Breast epithelium (tissue), 3 donors: ENCODE data around the gene ABHD4.

Experiments
- POLR2A ChIP-seq: fragments of 450-650 bp; IDR thresholded peaks from one replicate; pipeline ENCODE4 v1.6.1; 2016; ENCODE audit warnings: antibody characterized with exemption, mild to moderate bottlenecking, moderate library complexity
- POLR2AphosphoS5 ChIP-seq, 3 donors: sonication (generic); formaldehyde crosslinking; IDR thresholded peaks; one replicate each; pipeline ENCODE4 v1.6.1; 2017; ENCODE audit warnings: antibody characterized with exemption in 3 of 3
- TF ChIP-seq, protein P1 (sequence below), 3 donors: fragments of 450-650 bp; IDR thresholded peaks; one replicate each; pipeline ENCODE4 v1.5.1; 2016 to 2017; ENCODE audit warnings: antibody characterized with exemption in 3 of 3, mild to moderate bottlenecking in 3 of 3, moderate library complexity in 3 of 3

DNA sequence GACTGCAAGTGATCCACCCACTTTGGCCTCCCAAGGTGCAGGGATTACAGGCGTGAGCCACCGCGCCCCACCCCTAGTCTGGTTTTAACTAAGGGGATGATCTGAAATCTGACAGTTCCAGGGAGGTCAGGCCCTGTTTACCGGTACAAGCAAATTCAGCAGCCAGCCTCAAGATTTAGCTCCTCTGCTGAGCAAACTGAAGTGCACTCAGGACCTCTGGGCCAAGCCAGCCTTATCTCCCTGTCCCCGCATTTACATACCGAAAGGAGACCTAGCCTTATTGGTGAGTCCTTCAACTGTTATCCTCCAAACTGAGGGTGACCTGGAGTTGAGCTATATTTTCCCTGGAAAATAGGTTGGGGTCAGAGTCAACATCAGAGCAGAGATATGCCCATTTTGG lies 835 bp upstream of the ABHD4 start:
- TF ChIP-seq, protein P1, sequence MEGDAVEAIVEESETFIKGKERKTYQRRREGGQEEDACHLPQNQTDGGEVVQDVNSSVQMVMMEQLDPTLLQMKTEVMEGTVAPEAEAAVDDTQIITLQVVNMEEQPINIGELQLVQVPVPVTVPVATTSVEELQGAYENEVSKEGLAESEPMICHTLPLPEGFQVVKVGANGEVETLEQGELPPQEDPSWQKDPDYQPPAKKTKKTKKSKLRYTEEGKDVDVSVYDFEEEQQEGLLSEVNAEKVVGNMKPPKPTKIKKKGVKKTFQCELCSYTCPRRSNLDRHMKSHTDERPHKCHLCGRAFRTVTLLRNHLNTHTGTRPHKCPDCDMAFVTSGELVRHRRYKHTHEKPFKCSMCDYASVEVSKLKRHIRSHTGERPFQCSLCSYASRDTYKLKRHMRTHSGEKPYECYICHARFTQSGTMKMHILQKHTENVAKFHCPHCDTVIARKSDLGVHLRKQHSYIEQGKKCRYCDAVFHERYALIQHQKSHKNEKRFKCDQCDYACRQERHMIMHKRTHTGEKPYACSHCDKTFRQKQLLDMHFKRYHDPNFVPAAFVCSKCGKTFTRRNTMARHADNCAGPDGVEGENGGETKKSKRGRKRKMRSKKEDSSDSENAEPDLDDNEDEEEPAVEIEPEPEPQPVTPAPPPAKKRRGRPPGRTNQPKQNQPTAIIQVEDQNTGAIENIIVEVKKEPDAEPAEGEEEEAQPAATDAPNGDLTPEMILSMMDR (IDR thresholded peaks at IDR 0.05): no peak
- TF ChIP-seq POLR2AphosphoS5 (IDR thresholded peaks at IDR 0.05) (no peak), POLR2A (no peak)
